SK-N-SH treated with all-trans-retinoic acid at 6 μM for 48 hours (cell line): Measurements from ENCODE around the gene EMILIN2.

Experiments
- TCF4 ChIP-seq: fragments of 250-450 bp; sonication (Bioruptor Pico); IDR thresholded peaks from 2 replicates; pipeline ENCODE4 v1.8.0; 2021; ENCODE audit warnings: mild to moderate bottlenecking, moderate library complexity, borderline replicate concordance
- TF ChIP-seq, protein P1 (sequence below): fragments of 250-450 bp; sonication (Bioruptor Pico); IDR thresholded peaks from 2 replicates; pipeline ENCODE4 v1.8.0; 2020; ENCODE audit warnings: mild to moderate bottlenecking, moderate library complexity, borderline replicate concordance

DNA sequence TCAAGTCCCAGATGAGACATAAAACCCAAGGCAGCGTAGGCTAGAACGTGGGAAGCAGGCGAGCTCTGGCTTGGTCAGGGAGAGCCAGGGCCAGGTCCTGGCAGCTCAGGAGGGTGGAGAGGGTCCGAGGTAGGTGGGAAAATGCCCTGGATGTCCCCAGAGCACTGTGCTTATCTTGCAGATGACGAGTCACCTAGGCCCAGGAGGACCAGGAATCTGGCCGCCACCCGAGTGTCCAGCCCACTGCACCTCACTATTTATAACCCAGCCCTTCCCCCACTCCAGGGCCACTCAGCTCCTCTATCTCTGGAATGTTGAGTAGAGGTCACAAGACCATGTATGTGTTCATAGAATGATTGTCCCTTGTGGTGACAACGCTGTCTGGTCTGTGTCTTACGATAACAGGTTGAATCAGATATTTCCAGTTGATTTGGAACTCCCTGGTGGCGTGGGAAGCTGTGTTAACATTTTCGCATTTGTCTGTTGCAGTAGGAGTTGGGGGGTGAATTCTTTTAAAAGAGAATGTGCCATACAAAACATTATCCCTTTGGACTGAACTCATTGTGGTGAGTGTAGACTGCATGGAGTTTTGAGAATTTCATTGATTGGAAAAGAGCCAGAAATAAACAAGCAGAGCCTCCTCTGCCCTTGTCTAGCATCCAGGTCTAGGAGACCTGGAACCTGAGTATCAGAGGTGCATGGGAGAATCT is 47.5 kb downstream of the EMILIN2 start:
- TF ChIP-seq, protein P1, sequence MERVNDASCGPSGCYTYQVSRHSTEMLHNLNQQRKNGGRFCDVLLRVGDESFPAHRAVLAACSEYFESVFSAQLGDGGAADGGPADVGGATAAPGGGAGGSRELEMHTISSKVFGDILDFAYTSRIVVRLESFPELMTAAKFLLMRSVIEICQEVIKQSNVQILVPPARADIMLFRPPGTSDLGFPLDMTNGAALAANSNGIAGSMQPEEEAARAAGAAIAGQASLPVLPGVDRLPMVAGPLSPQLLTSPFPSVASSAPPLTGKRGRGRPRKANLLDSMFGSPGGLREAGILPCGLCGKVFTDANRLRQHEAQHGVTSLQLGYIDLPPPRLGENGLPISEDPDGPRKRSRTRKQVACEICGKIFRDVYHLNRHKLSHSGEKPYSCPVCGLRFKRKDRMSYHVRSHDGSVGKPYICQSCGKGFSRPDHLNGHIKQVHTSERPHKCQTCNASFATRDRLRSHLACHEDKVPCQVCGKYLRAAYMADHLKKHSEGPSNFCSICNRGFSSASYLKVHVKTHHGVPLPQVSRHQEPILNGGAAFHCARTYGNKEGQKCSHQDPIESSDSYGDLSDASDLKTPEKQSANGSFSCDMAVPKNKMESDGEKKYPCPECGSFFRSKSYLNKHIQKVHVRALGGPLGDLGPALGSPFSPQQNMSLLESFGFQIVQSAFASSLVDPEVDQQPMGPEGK (CRISPR knock-in tag): no peak
- no peak for TF ChIP-seq TCF4 (CRISPR knock-in tag)
